ENCODE measurements around the gene NPPA. TPM values are rescaled to one million over a fixed set of nuclear protein-coding genes. Genes with fewer than 3 reads are reported as not detected.

The NPPA gene
- total and polyA plus RNA-seq, 2 donors, result 0.80 to 5.9 TPM

DNA sequence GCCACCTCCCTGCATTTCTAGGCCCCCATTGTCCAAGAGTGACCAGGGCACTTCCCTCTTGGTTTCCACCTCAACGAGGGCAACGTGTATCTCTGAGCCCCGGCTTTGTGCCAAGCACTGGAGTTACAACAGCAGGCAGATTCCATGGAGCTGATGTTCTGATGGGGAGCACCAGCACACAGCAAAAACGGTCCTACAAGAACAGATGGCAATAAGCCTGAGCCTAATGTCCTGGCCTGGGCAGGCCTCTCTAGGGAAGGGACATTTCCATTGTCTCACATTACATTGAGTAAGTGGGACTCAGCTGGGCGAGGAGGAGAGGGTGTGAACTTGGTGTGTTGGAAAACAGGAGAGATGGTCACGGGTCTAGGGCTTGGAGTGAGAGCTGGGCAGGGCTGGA lies 38.3 kb upstream of the NPPA start:
- Histone ChIP-seq H3K4me1 (ENCODE audit: control insufficient read depth in 2 of 2, insufficient read depth in 2 of 2, low read length in 2 of 2) (no peaks in the 10 kb centered on the region), H3K36me3 (ENCODE audit: control insufficient read depth in 2 of 2, insufficient read depth in 2 of 2, low read length in 1 of 2) (no peaks in the 10 kb centered on the region), H3K27ac (ENCODE audit: low read depth in 1 of 2, low read length in 1 of 2) (no peak overlapping the region), H3K9me3 (ENCODE audit: control insufficient read depth in 2 of 2, insufficient read depth in 1 of 2, low read length in 1 of 2) (no peaks in the 10 kb centered on the region), H3K4me3 (ENCODE audit: low read length in 2 of 2) (no peak overlapping the region), H3K27me3 (ENCODE audit: control insufficient read depth in 2 of 2, insufficient read depth in 1 of 2, low read length in 1 of 2) (no peaks in the 10 kb centered on the region)
- 93% methylated on average over 6 of the region's 6 CpGs for WGBS
- no peak for DNase-seq (ENCODE audit: low read depth in 6 of 9, low spot score in 9 of 9)

DNA sequence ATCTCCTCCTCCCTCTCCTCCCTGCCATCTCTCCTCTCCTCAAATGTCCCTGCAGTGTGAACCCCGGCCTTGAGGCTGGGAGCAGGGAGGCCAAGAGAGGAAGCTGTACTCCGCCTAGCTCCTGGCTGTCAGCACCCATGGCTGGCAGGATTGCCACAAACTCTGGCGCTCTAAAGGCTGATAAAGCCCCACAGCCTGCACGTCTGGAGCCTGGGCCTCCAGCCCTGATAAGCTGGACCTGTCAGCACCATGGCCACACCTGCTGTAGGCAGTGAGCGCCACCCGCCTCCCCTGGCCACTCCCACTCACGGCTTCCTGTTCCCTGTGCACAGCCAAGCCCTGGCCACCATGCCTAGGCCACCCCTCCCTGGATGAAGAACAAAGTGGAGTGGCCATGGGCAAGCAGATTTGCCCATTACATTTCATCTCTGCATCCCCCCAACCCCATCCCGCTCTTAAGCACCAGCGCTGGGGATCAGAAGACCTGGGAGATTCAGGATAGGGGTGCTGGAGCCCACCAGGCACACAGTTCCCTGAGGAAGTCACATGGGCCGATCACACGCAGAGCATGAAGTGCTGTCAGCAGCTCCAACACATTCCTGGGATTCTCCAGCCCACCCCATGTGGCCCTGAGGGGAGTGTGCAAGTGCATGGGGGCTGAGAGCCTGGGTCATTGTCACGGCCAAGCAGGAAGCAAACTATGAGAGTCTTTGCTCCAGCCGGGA lies 35.4 kb upstream of the NPPA start:
- WGBS, result 70% methylated on average over 13 of the region's 13 CpGs
- no peaks in the 10 kb centered on the region for H3K9me3 ChIP-seq (ENCODE audit: control insufficient read depth in 2 of 2, insufficient read depth in 1 of 2, low read length in 1 of 2)
- H3K4me3 ChIP-seq (ENCODE audit: low read length in 2 of 2), result no peak overlapping the region
- no peak overlapping the region for H3K27ac ChIP-seq (ENCODE audit: low read depth in 1 of 2, low read length in 1 of 2)
- no peaks in the 10 kb centered on the region for H3K27me3 ChIP-seq (ENCODE audit: control insufficient read depth in 2 of 2, insufficient read depth in 1 of 2, low read length in 1 of 2)
- H3K36me3 ChIP-seq (ENCODE audit: control insufficient read depth in 2 of 2, insufficient read depth in 2 of 2, low read length in 1 of 2), result no peaks in the 10 kb centered on the region
- no peaks in the 10 kb centered on the region for H3K4me1 ChIP-seq (ENCODE audit: control insufficient read depth in 2 of 2, insufficient read depth in 2 of 2, low read length in 2 of 2)
- DNase-seq (ENCODE audit: low read depth in 6 of 9, low spot score in 9 of 9), result no peak

DNA sequence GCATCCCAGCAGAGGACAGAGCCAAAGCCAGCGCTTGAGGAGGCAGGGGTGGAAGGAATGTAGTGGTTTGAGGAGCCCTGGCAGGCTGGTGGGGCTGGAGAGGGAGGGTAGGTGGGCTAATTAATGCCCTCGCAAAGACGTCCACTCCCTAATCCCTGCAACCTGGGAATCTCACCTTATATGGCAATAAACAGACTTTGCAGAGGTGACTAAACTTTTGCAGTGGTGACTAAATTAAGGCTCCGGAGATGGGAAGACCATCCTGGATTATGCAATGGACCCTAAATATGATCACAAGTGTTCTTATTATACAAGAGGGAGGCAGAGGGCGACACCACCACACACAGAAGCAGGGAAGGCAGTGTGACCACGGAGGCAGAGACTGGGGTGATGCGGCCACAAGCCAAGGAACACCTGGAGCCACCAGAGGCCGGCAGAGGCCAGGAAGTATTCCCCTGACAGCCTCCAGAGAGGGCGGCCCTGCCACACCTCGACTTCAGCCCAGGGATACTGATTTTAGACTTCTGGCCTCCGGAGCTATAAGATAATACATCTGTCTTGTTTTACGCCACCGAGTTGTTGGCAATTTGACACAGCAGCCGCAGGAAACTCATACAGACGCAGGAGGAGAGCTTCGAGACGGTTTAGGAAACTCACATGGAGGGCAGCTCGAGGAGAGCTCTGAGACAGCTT lies 34.3 kb upstream of the NPPA start:
- Histone ChIP-seq H3K4me3 (ENCODE audit: low read length in 2 of 2) (no peak overlapping the region), H3K9me3 (ENCODE audit: control insufficient read depth in 2 of 2, insufficient read depth in 1 of 2, low read length in 1 of 2) (no peaks in the 10 kb centered on the region), H3K4me1 (ENCODE audit: control insufficient read depth in 2 of 2, insufficient read depth in 2 of 2, low read length in 2 of 2) (no peaks in the 10 kb centered on the region), H3K27ac (ENCODE audit: low read depth in 1 of 2, low read length in 1 of 2) (no peak overlapping the region), H3K27me3 (ENCODE audit: control insufficient read depth in 2 of 2, insufficient read depth in 1 of 2, low read length in 1 of 2) (no peaks in the 10 kb centered on the region), H3K36me3 (ENCODE audit: control insufficient read depth in 2 of 2, insufficient read depth in 2 of 2, low read length in 1 of 2) (no peaks in the 10 kb centered on the region)
- WGBS, result 90% methylated on average over 18 of the region's 18 CpGs
- no peak for DNase-seq (ENCODE audit: low read depth in 6 of 9, low spot score in 9 of 9)

DNA sequence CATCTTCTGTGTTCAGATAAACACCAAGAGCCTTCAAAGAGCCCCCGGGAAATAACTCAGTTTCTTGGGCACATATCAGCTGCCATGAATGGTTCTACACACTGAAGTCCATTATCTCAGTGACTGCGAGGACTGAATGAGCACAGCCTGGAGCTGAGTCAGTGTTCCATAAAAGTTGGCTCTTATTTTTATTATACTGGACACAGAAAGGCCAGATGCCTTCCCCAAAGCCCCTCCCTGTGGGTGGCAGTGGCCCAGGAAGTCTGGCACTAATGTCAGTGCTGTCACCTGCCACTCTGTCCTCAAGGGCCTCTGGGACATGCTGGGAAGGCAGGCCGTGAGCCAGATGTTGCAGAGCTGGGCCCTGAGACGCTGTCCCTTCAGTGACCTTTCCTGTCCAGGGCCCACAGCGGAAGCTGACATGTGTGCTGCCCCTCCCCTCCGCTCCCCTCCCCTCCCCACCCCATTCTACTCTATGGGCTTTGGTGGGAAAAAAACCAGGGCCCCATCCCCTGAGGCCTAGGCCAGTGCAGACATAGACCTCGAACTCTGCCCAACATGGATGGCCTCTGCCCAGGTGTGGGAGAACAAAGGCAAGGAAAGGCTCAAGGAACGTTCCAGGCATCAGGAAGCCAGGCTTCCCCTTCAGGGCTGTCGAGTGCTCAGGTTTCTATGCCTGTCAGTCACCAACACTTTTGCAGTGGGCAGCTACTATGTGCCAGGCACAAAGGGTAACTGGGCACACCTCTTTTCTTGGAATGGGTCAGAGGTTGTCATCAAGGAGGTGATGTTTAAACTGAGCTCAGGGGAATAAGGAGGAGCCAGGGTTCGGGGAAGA lies 33.5 kb upstream of the NPPA start:
- no peaks in the 10 kb centered on the region for H3K4me1 ChIP-seq (ENCODE audit: control insufficient read depth in 2 of 2, insufficient read depth in 2 of 2, low read length in 2 of 2)
- H3K9me3 ChIP-seq (ENCODE audit: control insufficient read depth in 2 of 2, insufficient read depth in 1 of 2, low read length in 1 of 2), result no peaks in the 10 kb centered on the region
- no peaks in the 10 kb centered on the region for H3K36me3 ChIP-seq (ENCODE audit: control insufficient read depth in 2 of 2, insufficient read depth in 2 of 2, low read length in 1 of 2)
- no peak overlapping the region for H3K27ac ChIP-seq (ENCODE audit: low read depth in 1 of 2, low read length in 1 of 2)
- 88% methylated on average over 10 of the region's 10 CpGs for WGBS
- H3K27me3 ChIP-seq (ENCODE audit: control insufficient read depth in 2 of 2, insufficient read depth in 1 of 2, low read length in 1 of 2), result peaks cover 0 to 2% of the 10 kb centered on the region in 2 donors
- no peak overlapping the region for H3K4me3 ChIP-seq (ENCODE audit: low read length in 2 of 2)
- DNase-seq (ENCODE audit: low read depth in 6 of 9, low spot score in 9 of 9), result no peak

DNA sequence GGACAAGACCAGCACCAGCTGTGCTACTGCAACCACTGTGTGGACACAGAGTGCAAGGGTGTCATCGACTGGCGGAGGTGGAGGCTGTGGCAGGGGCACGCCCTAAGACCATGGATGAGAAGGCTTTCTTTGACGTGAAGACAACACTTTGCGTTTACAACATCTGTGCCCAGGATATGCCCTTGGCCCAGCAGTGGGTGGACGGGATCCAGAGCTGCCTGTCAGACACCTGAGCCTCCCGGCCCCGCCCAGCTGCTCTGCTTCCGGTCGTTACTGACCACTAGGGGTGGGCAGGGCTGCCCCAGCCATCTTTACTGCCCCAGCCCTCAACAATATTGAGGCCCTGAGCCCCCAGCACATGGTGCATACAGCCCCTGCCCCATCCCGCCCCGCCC lies 32.6 kb upstream of the NPPA start:
- no peak overlapping the region for H3K27ac ChIP-seq (ENCODE audit: low read depth in 1 of 2, low read length in 1 of 2)
- WGBS, result 88% methylated on average over 12 of the region's 12 CpGs
- H3K4me1 ChIP-seq (ENCODE audit: control insufficient read depth in 2 of 2, insufficient read depth in 2 of 2, low read length in 2 of 2), result no peaks in the 10 kb centered on the region
- H3K36me3 ChIP-seq (ENCODE audit: control insufficient read depth in 2 of 2, insufficient read depth in 2 of 2, low read length in 1 of 2), result no peaks in the 10 kb centered on the region
- H3K27me3 ChIP-seq (ENCODE audit: control insufficient read depth in 2 of 2, insufficient read depth in 1 of 2, low read length in 1 of 2), result peaks cover 0 to 2% of the 10 kb centered on the region in 2 donors
- no peak for DNase-seq (ENCODE audit: low read depth in 6 of 9, low spot score in 9 of 9)
- H3K9me3 ChIP-seq (ENCODE audit: control insufficient read depth in 2 of 2, insufficient read depth in 1 of 2, low read length in 1 of 2), result no peaks in the 10 kb centered on the region
- no peak overlapping the region for H3K4me3 ChIP-seq (ENCODE audit: low read length in 2 of 2)

DNA sequence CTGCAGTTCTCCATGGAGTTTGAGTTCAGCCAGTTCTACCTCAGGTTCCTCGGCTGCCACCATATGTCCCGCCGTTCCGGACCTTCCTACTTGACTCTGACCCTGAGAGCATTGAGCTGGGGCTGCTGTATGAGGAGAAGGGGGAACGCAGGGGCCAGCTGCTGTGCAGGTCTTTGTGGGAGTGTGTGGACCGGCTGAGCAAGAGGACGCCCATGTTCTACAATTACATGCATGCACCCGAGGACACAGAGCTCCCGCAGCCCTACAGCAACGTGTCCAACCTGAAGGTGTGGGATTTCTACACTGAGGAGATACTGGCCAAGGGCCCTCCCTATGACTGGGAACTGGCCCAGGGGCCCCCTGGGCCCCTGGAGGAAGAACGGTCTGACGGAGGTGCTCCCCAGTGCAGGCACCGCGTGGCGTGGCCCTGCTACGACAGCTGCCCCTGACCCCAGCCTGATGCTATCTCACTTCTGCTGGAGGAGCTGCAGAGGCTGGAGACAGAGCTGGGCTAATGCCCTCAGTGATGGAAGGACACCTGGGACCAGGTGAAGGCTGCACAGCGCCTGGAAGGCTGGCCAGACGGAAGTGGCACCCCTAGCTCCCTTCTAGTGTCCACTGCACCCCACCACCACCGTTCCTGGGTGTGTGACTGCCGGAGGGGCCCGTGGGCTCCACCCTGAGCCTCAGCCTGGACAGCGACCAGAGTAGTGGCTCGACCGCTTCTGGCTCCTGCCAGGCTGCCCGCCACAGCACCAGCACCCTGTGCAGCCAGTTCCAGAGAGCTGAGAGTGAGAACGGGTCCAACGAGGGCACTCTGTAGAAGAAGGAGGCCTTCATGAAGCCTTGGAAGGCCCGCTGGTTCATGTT lies 32.0 kb upstream of the NPPA start:
- DNase-seq (ENCODE audit: low read depth in 6 of 9, low spot score in 9 of 9), result no peak
- Histone ChIP-seq H3K4me3 (ENCODE audit: low read length in 2 of 2) (no peak overlapping the region), H3K27ac (ENCODE audit: low read depth in 1 of 2, low read length in 1 of 2) (no peak overlapping the region), H3K27me3 (ENCODE audit: control insufficient read depth in 2 of 2, insufficient read depth in 1 of 2, low read length in 1 of 2) (peaks cover 0 to 2% of the 10 kb centered on the region in 2 donors), H3K36me3 (ENCODE audit: control insufficient read depth in 2 of 2, insufficient read depth in 2 of 2, low read length in 1 of 2) (no peaks in the 10 kb centered on the region), H3K9me3 (ENCODE audit: control insufficient read depth in 2 of 2, insufficient read depth in 1 of 2, low read length in 1 of 2) (no peaks in the 10 kb centered on the region), H3K4me1 (ENCODE audit: control insufficient read depth in 2 of 2, insufficient read depth in 2 of 2, low read length in 2 of 2) (no peaks in the 10 kb centered on the region)
- 93% methylated on average over 28 of the region's 28 CpGs for WGBS

DNA sequence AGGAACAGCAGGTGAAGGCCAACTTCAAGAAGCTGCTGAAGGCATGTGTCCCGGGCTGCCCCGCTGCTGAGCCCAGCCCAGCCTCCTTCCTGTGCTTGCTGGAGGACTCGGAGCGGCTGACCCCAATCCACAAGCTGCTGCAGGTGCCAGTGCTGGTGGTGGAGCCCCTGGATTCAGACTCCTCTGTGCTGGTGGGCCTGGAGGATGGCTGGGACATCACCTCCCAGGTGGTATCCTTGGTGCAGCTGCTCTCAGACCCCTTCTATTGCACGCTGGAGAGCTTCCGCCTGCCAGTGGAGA lies 31.3 kb upstream of the NPPA start:
- no peak overlapping the region for H3K4me3 ChIP-seq (ENCODE audit: low read length in 2 of 2)
- no peaks in the 10 kb centered on the region for H3K9me3 ChIP-seq (ENCODE audit: control insufficient read depth in 2 of 2, insufficient read depth in 1 of 2, low read length in 1 of 2)
- WGBS, result 95% methylated on average over 6 of the region's 6 CpGs
- no peak for DNase-seq (ENCODE audit: low read depth in 6 of 9, low spot score in 9 of 9)
- no peaks in the 10 kb centered on the region for H3K36me3 ChIP-seq (ENCODE audit: control insufficient read depth in 2 of 2, insufficient read depth in 2 of 2, low read length in 1 of 2)
- H3K27me3 ChIP-seq (ENCODE audit: control insufficient read depth in 2 of 2, insufficient read depth in 1 of 2, low read length in 1 of 2), result peaks cover 0 to 7% of the 10 kb centered on the region in 2 donors
- H3K4me1 ChIP-seq (ENCODE audit: control insufficient read depth in 2 of 2, insufficient read depth in 2 of 2, low read length in 2 of 2), result no peaks in the 10 kb centered on the region
- H3K27ac ChIP-seq (ENCODE audit: low read depth in 1 of 2, low read length in 1 of 2), result no peak overlapping the region

DNA sequence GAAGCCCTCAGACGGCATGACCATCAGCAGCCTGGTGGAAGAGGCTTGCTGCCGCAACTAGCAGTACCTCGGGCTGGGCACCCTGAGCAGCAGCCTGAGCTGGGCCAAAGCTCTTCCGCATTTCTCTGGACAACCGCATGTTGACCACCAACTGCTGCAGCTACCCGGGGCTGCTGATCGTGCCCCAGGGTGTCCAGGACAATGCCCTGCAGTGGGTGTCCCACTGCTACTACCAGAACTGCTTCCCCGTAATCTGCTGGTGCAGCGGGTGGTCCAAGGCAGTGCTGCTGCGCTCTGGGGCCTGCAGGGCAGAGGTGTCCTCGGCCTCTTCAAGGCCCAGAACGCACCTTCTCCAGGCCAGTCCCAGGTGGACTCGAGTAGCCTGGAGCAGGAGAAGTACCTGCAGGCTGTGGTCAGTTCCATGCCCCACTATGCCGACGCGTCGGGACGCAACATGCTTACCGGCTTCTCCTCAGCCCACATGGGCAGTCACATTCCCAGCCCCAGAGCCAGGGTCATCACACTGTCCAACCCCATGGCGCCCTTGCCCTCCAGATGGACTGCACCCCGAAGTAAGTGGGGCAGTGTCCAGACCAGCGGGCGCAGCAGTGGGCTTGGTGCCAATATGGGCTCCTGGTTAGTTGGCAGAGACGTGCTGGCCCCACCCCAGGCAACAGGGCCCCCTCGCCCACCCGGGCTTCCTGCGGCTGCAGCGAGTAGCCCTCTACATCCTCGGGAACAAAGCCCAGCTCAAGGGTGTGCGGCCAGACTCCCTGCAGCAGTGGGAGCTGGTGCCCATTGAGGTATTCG lies 30.7 kb upstream of the NPPA start:
- Histone ChIP-seq H3K9me3 (ENCODE audit: control insufficient read depth in 2 of 2, insufficient read depth in 1 of 2, low read length in 1 of 2) (no peaks in the 10 kb centered on the region), H3K36me3 (ENCODE audit: control insufficient read depth in 2 of 2, insufficient read depth in 2 of 2, low read length in 1 of 2) (no peaks in the 10 kb centered on the region), H3K27me3 (ENCODE audit: control insufficient read depth in 2 of 2, insufficient read depth in 1 of 2, low read length in 1 of 2) (peaks cover 0 to 7% of the 10 kb centered on the region in 2 donors), H3K4me1 (ENCODE audit: control insufficient read depth in 2 of 2, insufficient read depth in 2 of 2, low read length in 2 of 2) (no peaks in the 10 kb centered on the region), H3K4me3 (ENCODE audit: low read length in 2 of 2) (no peak overlapping the region), H3K27ac (ENCODE audit: low read depth in 1 of 2, low read length in 1 of 2) (no peak overlapping the region)
- no peak for DNase-seq (ENCODE audit: low read depth in 6 of 9, low spot score in 9 of 9)
- 95% methylated on average over 31 of the region's 31 CpGs for WGBS

Data from thymus (tissue), 11 donors.